D721Med (cell line): ENCODE data around the gene CCZ1B.
"Not testable (repeated sequence)": the region's sequence is repeated elsewhere in the genome, so short reads cannot be mapped to it uniquely, and the experiment has no call there.

ENCODE experiments used
- DNase-seq: peaks from one replicate; pipeline ENCODE4 v3.0.0; 2011; ENCODE audit warnings: low spot score; ENCODE audit not compliant: insufficient read length
- FAIRE-seq: peaks from 2 replicates; lab custom pipeline; 2011; peaks lifted over from hg19 to GRCh38; lab: Jason Lieb, UNC
- TF ChIP-seq, protein P1 (sequence below): IDR thresholded peaks from 2 replicates; pipeline ENCODE4 v1.5.1; 2012; ENCODE audit warnings: mild to moderate bottlenecking, control low read depth; ENCODE audit not compliant: insufficient read depth; ENCODE audit errors: missing control alignments

CCZ1B gene

DNA sequence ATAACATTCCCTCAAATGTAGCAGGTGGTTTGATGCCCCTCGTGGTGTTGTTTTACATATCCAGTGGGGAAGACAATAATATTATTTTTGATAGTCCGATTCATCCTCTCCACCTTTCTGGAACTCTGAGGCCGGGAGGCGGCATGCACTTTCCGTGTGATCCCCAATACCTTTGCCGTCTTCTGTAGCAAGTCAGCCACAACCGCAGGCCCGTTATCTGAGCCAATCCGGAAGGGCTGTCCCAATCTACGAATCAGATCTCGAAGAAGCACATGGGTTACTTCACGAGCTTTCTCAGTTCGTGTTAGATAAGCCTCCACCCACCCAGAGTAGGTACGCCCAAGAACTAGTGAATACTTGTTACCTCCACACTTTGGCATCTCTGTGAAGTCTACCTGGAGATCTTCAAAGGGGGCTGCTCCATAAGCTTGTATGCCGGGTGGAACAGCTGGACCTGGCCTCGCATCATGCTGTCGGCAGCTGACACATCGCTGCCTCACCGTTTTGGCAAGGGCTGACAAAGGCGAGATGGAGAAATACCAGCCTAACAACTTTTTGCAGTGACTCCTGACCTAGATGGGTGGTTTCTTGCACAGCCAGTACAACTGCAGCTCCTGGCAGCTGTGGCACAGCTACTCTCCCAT lies 16.3 kb upstream of the CCZ1B start:
- DNase-seq, FAIRE-seq: not testable (repeated sequence)

DNA sequence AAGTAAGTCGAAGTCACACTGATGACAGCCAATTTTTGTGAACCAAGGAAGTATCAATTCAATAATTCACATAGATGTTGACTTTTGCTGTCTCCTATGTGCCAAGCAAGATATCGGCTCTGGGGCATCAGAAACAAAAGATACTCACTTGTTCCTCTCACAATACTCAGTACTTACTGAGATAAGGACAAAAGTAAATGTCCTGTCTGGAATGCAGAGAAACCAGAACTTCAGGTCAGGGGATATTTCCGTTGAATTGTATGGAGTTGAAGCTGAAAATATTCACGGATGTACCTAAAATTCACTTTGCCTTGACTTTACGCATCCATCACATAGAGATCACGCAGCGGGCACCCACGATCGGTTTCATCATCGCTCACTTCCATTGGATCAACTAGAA lies 11.0 kb upstream of the CCZ1B start:
- DNase-seq, FAIRE-seq: not testable (repeated sequence)

DNA sequence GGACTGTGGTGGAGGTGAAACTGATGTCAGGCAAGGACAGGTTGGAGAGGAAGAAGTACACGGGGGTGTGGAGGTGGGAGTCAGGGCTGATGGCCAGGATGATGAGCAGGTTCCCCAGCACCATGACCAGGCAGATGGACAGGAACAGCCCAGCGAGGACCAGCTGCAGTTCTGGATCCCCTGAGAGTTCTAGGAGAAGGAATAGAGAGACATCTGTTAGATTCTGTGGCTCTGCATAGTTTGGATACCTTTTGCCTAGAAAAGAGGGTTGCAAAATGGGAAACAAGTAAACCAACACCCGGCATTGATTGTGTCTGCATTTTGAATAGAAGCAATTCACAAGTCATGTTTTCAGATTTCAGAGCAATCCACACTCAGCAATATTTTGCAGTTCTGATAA lies 9.4 kb upstream of the CCZ1B start:
- not testable (repeated sequence) for DNase-seq, FAIRE-seq

DNA sequence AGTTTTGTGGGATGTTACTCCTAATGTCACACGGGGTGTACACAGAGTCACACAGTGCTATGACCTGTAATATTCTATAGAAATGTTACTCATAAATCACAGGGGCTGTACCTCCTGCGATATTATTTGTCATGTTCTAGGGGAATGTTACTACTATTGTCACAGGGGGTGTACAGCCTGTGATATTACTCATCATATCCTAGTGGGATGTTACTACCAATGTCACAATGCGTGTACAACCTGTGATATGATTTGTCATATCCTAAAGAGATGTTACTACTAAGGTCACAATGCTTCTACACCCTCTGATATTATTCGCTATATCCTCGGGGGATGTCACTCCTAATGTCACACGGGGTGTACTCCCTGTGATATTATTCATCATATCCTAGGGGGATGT lies 7.6 kb upstream of the CCZ1B start:
- no peak for FAIRE-seq
- TF ChIP-seq, protein P1, sequence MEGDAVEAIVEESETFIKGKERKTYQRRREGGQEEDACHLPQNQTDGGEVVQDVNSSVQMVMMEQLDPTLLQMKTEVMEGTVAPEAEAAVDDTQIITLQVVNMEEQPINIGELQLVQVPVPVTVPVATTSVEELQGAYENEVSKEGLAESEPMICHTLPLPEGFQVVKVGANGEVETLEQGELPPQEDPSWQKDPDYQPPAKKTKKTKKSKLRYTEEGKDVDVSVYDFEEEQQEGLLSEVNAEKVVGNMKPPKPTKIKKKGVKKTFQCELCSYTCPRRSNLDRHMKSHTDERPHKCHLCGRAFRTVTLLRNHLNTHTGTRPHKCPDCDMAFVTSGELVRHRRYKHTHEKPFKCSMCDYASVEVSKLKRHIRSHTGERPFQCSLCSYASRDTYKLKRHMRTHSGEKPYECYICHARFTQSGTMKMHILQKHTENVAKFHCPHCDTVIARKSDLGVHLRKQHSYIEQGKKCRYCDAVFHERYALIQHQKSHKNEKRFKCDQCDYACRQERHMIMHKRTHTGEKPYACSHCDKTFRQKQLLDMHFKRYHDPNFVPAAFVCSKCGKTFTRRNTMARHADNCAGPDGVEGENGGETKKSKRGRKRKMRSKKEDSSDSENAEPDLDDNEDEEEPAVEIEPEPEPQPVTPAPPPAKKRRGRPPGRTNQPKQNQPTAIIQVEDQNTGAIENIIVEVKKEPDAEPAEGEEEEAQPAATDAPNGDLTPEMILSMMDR = no peak

DNA sequence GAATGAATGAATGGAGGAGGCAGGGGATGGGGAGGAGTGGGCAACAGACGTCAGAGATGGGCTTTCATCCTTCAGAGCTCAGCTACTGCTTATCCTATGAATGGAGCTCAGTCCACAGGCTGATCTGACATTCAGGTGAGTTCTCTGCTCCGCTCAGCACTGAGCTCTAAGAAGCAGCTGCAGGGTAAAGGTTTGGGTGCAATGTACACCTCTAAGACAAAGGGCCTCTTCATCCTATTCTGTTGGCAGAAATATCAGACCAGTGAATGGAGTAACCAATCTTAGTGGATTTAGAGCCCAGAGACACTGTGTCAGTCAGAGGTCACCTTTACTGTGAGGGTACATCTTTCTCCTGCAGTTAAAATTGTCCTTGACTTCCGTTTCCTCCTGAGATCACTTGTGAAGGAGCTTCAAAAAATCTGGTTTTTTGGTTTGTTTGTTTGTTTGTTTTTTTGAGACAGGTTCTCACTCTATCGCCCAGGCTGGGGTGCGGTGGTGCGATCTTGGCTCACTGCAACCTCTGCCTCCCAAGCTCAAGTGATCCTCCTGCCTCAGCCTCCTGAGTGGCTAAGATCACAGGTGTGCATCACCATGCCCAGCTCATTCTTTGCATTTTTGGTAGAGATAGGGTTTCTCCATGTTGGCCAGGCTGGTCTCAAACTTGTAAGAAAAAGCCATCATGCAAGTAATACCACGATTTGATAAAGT lies 5.1 kb upstream of the CCZ1B start:
- FAIRE-seq = no peak
- DNase-seq = no peak
- TF ChIP-seq, protein P1 = no peak

More for the DNA sequence above, 7.6 kb upstream of the CCZ1B start:
- DNase-seq = no peak

DNA sequence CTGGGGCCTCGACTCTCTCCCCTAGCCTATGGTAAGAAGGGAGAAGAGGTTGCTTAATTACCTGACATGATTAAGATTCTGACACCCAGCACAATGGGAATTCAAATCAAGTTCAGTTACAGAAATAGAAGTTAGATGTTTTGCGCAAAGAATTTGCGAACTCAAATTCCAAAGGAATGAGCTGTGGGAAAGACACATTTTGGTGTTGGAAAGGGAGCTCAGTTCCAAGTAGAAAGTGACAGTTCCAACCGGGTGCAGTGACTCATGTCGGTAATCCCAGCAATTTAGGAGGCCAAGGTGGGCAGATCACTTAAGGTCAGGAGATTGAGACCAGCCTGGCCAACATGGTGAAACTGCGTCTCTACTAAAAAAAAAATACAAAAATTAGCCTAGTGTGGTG lies 4.0 kb upstream of the CCZ1B start:
- not testable (repeated sequence) for DNase-seq, FAIRE-seq

DNA sequence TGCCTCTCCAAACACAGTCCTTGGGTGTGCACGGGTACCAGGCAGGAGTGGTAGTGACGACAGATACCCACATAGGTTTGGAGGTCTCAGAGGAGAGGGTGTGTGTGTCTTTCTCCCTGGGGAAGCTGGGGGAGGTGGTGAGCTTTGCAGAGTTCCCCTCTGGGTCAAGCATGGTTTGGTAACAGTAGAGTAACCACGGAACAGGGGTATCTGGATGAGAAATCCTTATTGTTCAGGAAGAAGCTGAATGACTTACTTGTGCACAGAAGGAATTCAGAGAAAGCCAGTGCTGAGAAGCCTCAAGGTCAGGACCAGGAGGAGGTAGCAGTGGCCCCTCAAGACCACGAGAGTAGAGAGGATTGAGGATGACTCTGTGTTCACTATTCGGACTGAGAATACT lies 3.5 kb upstream of the CCZ1B start:
- DNase-seq, FAIRE-seq: not testable (repeated sequence)

DNA sequence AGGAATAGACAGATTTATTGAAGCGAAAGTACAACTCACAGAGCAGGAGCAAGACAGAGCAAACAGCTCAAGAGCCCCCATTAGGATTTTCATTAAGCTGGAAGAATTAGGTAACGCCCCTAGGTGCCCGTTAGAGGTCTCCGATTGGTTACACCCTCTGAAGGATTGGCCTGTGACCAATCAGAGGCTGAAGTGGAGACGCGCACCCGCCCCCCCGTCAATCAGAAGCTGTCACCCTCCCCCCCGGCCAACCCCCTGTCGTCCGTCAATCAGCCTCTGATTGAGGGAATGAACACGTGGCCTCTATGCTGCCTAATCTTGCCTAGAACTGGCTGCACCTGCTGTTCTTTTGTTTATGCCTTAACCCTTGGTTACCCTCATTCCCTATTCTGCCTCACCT lies 1.1 kb upstream of the CCZ1B start:
- not testable (repeated sequence) for FAIRE-seq, DNase-seq

DNA sequence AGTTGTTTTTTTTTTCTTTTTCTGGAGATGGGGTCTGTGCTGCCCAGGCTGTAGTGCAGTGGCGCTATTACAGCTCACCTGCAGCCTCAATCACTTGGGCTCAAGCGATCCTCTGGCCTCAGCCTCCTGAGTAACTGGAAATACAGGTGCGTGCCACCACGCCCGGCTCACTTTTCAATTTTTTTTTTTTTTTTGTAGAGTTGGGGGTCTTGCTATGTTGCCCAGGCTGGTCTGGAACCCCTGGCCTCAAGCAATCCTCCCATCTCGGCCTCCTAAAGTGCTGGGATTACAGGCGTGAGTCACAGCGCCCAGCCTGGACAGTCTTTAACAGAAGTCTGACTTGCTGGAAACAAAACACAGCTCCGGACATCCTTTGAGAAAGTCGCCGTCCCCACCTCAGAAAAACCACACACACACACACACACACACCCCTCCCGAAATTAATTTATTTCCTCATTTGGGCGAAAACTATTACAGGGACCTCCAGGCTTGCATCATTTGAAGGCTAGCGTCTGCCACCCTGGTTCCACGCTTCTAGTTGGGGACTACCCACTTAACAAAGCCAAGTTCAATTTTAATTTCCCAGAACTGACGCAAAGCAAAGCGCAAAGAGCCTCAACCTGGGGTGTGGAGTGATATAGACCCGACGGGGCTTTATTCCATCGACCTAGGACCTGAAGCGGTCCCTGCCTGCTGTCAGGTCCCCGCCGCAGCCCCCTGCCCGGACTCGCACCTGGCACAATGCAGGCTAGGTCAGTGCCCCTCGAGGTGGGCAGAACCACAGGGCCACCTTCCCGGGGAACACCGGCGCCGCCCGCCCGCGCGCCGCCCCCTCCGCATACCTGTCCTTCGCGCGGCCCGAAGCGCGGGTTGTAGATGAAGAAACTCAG lies 594 bp downstream of the CCZ1B start:
- DNase-seq, FAIRE-seq: not testable (repeated sequence)

DNA sequence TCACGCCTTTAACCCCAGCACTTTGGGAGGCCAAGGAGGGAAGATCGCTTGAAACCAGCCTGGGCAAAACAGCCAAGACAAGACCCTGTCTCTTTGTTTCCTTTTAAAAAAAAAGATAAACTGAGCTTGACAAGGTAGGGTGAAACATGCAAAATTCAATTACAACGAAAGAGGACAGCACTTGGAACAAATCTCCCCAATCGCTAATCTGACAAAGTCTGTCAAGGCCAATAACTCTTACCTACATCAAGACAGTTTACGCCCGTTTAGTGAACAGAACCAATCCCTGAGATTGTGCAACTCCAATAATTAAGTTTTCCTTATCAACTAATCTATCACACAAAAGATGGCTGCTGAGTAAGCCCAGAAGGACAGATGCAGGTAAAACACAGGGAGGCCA lies 4.5 kb downstream of the CCZ1B start:
- DNase-seq, FAIRE-seq: not testable (repeated sequence)

DNA sequence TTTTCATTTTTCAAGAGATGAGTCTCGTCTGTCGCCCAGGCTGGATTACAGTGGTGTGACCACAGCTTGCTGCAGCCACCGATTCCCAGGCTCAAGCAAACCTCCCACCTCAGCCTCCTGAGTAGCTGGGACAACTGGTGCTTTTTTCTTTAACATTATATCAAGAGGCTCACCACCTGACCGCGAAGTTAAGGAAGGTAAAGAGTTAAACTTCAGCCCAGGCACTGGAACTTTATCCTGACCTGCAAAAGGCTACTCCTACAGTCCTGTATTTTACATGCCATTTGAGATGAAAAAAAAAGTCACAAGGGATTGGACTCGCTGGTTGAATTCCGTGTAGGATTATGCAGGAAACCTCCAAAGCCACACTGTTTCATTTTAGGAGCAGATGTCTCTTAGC lies 10.6 kb downstream of the CCZ1B start:
- FAIRE-seq = not testable (repeated sequence)

DNA sequence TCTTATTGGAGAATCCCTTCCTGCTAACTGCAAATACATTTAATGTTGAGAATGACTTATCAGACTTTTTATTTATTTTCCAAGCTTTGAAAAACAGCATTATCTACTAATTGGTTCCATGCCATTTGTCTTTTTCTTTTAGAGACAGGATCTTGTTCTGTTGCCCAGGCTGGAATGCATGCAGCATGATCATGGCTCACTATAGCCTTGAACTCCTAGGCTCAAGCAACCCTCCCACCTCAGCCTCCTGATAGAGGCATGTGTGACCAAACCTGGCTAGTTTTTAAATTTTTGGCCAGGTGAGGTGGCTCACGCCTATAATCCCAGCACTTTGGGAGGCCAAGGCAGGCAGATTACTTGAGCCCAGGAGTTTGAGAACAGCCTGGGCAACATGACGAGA lies 13.1 kb downstream of the CCZ1B start:
- not testable (repeated sequence) for FAIRE-seq, DNase-seq

More for the DNA sequence above, 10.6 kb downstream of the CCZ1B start:
- not testable (repeated sequence) for DNase-seq

DNA sequence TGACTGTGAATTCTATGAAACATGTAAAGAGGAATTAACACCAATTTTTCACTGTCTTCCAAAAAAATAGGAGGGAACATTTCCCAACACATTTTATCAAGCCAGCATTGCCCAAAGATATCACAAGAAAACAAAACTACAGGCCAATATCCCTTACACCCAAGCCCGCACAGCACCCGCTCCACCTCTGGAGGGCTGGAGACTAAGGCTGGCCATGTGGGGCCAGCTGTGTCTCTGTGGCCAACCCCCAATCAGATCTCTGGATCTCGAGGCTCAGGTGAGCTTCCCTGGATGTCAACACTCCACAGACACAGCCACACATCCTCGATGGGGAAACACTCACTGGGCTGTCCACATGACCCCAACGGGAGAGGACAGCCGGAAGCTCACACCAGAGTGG lies 18.1 kb downstream of the CCZ1B start:
- FAIRE-seq, DNase-seq: not testable (repeated sequence)

DNA sequence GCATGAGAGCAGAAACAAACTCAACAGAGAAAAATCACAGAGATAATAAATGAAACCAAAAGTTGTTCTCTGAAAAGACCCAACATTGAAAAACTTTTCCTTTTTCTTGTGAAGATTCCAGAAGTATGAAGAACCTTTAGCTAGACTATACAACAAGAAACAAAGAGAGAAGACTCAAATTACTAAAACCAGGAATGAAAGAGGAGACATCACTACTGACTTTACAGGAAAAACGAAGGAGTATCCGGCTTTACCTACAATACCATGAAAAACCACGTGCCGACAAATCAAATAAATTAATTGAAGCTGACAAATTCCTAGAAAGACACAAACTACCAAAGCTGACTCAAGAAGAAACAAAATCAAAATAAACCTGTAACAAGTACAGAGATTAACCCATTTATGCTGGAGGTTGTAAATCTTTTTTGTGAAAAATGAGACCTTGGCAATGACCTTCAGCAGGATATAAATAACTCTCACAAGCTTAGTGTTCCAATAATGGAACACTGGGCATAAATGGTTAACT lies 18.6 kb downstream of the CCZ1B start:
- not testable (repeated sequence) for FAIRE-seq, DNase-seq

DNA sequence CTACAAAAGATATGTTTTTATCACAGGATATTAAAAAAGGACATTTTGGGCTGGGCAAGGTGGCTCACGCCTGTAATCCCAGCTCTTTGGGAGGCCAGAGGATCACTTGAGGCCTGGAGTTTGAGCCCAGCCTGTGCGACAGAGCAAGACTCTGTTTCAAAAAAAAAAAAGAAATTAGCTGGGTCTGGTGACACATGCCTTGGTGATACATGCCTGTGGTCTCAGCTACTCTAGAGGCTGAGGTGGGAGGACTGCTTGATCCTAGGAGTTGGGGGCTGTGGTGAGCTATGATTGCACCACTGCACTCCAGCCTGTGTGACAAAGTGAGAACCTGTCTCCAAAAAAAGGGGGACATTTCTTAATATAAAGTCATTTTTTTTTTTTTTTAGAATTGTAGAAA lies 25.7 kb downstream of the CCZ1B start:
- FAIRE-seq, DNase-seq: not testable (repeated sequence)

DNA sequence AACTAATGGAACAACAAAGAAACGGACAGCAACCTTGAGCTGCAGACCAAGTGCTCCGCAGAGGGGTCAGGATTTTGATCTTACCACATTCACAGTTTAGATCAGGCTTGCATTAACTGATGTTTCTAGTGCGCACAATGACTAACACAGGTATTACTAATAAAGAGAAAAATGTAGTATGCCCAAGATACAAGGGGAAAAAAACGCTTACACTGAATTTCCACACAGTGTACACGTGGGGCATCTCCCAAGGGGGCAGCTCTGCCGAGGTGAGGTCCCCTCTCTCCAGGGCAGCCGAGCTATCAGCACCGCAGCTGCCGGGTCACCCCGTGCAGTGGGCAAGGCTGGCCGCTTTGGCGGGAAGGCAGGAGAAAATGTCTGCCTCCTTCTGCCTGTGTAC lies 26.2 kb downstream of the CCZ1B start:
- not testable (repeated sequence) for DNase-seq, FAIRE-seq

DNA sequence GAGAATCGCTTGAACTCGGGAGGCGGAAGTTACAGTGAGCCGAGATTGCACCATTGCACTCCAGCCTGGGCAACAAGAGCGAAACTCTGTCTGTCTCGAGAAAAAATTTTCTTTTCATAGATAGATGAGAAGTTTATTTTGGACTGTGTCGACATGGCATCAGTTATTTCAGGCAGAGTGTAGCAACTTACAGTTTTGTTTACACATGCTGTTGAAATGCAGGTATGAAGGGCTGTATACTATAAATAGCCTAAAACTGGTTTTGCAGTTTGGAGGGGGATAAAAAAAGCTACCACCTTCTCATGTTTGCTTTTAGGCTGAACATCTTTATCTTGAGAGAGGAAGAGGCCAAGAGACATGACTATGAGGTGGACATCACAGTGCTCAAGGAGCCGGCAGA lies 28.0 kb downstream of the CCZ1B start:
- not testable (repeated sequence) for FAIRE-seq, DNase-seq
